HG02938 (cell line): ENCODE results near the gene MSX2.

Source experiments
- ATAC-seq: cut with Tn5 transposase; IDR thresholded peaks from one replicate; pipeline ENCODE4 v1.9.1; 2021; ENCODE audit warnings: mild to moderate bottlenecking, moderate library complexity; ENCODE audit not compliant: unreplicated experiment

MSX2 gene

DNA sequence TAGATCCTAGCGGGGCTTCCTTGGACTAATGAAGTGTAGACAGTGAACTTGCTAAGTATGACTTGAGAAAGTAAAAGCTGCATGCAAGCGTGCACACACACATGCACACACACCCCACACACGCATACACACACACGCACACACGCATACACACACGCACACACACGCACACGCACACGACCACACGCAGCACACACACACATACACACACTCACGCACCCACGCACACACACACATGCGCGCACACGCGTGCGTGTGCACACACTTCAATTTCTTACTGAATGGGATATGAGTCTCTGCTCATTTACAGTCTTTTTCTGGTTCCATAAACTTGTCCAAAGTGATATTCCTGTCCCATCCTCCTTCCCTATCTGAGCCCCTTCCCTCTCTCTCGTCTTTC lies 41.2 kb downstream of the MSX2 start:
- ATAC-seq = no peak

DNA sequence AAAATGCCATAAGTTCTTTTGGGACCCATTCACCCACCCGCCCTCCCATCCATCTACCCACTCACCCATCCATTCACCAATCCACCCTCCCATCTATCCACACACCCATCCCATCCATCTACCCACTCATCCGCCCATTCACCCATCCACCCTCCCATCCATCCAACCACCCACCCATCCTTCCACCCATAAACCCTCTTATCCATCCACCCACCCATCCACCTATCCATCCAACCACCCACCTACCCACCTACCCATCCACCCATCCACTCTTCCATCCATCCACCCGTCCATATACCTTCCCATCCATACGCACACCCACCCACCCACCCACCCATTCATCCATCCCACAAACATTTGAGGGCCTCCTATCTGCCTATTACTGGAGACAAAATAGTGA lies 43.3 kb downstream of the MSX2 start:
- ATAC-seq = no peak

DNA sequence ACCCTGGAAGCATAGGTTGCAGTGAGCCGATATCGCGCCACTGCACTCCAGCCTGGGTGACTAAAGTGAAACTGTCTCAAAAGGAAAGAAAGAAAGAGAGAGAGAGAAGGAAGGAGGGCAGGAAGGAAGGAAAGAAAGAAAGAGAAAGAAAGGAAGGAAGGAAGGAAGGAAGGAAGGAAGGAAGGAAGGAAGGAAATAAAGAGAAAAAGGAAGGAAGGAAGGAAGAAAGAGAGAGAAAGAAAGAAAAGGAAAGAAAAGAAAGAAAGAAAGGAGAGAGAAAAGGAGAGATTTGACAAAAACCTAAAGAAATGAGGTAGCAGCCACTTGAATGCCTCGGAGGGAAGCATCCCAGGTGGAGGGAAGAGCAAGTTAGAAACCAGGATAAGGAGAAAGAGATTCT lies 44.6 kb downstream of the MSX2 start:
- ATAC-seq = no peak

DNA sequence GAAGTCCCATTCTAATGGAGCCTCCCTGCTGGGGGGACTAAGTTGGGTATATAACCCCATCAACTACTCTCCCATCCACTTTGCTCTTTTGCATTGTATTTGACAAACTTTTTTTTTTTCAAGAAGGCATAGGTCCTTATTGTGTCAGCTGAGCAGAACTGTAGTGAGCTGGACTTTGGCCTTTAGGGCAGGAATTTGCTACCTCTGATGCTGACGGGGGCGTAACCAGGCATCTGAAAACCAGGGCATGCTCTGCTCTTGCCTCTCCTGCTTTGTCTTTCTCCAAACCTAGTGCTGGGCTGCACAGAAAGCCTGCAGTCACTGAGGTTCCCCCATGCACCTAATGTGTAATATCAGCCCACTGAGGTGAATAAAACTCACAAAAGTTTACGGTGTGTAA lies 49.0 kb downstream of the MSX2 start:
- ATAC-seq = no peak

DNA sequence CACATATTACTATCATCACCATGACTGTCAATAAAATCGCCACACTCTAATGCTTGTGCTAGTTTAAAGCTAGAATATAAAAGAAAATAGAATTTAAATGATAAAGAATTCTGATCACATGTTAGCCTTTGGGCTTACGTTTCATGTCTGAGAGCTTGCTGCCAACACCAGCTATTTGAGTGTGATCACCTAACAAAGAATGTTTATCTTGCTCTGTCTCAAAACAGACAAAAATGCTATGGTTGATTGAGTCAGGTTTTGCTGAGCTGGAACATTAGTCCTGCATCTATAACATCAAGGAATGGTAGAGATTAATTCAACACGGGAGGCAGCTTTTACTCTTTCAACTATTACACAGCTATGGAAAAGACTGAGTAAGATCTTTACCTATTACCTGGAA lies 50.7 kb downstream of the MSX2 start:
- ATAC-seq = no peak

- no peak for ATAC-seq
Observed at GRCh38 chr5:174777111-174777510, 52.7 kb downstream of the MSX2 start.

GRCh38 chr5:174777583-174777982 lies 53.2 kb downstream of the MSX2 start:
- no peak for ATAC-seq
